DMS153 treated with DMSO at 0.1 percent for 48 hours (cell line): ENCODE data around the gene LAMB4.

Experiments
- DNase-seq: peaks from one replicate; lab custom pipeline; 2025; ENCODE audit not compliant: unreplicated experiment; lab: John Stamatoyannopoulos, UW

Gene LAMB4

DNA sequence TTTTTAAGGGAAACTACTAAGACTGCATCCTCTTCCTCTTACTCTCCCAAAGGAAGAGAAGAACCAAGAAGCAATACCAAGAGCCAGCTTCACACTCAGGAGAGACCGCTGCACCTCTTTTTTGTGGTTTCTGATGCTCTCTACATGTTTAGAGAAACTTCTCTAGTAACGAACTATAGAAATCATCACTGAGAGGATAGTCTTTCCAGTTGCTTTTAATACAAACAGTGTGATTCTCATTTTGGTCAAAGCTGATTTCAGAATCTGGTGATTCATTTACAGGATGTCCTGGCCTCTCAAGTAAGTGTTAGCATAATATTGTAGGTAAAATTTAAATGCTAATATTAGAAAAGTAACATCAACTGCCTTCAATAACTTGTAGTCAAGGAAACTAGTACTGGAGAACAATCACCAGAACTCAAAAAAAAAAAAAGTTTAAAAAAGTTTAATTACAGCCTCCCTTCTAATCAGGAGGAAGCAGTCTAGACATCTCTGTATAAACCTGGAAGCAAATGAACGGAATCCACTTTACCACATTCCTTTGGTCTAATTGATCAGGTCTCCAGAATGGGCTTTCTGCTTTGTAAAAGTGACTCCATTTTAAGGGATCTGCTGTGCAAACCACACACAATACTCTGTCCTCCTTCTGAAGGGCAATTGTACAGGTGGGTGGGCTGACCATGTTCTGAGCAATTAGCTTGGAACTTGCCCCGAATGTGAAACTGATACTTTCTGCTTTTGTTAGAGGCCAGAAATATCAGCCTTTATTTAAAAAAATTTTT lies 130.2 kb downstream of the LAMB4 start:
- no peak for DNase-seq

DNA sequence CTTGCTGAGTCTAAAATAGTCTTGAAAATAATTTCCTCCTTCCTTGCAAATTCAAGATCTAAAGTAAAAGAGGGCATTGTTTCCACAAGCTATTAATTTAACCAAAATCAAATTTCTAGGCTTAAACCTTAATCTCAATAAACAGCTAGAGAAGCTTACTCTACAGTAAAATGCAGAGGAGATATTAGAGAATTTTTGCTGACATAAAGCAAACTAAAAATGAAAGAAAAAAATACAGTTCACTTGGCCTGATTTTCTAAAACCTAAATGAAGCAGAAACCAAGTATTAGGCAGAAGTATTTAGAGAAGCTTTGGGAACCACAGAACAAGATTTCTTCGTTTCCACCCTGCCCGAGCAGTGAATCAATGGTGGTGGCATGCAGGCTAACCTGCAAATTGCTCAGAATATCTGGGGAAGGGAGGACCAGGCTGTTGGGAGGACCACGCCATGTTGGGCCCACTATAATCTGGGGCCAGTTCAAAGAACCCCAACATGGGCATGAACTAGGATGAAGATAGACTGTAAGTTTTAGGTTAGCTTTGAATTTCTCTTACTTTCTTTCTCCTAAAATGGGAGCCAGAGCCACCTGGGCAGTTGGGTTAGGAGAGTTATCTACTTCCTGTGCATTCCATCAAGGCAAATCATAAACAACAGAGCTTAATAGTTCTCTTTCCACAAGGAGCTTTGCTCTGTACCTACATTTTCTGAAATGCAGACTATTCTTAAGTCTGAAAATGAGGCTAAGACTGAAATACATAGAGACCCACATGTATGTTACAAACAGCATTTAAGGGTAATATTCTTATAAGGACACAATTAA lies 131.3 kb downstream of the LAMB4 start:
- DNase-seq, result no peak

DNA sequence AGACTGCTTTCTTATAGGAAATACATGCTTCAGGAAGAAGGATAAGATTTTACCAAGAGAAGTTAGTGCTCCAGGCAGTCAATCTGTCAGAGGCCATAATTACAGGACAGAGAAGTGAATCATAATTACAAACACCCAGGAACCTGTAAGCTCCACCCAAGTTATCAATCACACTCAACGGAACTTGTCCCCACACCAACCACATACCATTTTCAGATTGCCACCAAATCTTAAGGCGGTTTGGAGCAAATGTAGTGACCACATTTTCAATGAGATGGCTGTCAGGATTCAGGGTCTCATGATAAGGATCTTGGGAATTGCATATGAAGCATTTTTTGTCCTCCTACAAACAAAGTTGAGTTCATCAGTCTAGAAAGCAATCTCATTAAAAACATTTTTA lies 132.0 kb downstream of the LAMB4 start:
- no peak for DNase-seq

DNA sequence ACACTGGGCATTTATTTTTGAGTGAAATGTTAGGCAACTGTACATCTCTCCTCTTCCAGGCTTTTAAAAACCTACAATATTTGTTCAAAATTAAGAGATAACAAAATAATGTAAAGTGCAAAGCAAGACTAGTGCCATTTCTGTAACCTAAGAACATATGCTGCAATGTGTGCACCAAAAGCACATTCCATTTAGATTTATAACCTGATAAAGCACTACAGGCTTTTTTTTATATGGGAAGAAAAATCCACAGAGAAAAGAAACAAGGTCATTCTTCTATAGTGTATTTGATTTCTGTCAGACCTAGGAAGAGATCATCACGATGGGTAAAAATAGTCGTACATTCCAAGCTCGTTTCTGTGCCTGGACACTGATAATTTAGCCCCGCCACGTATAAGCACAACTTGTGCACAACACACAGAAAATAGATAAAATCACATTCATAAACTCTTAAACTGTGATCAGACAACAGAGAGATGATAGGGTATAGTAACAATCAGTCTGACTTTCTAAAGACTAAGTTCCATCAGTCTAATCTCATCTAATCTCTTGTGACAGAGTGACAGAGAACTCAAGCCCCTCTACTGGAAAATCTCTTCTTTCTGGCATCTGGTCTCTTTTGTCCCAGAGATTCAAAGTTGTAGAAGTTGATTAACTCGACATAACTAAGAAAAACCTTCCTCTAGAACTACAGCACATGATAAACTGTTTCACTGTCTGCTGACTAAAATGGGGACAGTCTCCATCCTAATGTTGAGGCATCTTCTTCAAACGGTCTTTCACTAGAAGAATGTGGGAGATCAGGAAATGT lies 133.9 kb downstream of the LAMB4 start:
- DNase-seq, result no peak

DNA sequence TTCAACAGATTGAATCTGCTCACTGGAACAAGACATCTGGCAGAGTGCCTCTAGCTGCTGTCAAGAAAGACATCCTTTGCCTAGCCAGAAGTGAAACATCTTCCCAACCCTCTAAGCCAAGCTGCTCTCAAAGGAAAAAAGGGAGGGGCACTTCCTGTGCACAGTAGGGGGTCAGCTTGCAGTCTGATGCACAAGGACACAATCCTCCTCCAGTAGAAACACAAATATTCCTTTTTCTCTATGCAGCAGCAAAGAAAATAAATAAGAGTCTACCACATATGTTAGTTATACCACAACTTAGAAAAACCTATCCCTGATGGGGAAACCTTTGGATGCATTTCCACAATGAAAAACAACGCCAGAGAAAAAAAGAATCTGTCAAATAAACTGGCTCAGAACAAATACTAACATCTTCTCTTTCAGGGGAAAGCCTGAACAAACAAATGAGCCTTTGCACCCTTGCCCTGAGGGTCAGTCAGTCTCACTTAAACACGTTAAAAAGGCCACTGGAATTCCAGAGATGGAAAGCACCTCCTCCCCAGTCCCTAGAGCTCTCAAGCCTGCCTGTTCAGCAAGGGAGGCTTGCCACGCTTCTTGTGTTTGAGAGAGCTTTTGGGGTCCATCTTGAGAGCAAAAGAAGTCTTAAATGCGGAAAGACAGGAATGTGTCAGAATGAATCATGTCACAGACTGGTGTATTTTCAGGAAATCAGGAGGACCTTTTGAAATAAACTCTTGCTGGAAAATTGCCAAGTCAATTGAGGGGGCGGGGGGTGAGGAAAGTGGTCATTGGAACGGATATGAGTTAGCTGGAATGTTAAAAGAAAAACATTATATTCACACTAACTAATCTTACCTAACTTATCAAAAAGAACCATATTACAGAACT lies 134.7 kb downstream of the LAMB4 start:
- DNase-seq, result no peak

DNA sequence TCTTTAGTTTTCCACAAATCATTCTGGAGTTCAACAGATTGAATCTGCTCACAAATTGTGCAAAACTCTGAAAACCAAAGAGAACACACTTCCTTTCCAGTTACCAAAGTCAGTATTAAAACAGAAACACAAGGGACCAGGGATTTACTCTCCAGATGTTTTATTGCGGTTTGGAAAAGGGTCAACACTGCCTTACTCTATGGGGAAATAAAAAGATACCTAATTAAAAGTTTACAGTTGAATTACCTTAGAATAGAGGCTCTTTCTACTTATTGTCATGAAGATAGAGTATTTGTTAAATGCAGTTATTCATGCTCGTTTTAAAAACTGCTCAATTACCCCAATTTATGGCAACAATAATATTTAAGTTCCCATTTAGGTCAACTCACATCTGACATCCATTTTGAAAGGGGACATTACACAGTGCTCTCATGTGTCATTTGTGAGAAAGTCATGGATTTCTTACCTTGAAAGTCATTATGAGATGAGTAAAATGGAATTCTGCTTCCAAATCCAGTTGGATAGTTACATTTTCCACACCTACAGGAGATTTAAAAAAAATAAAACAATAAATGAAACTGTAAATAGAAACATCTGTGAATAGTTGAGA lies 135.6 kb downstream of the LAMB4 start:
- DNase-seq, result no peak

DNA sequence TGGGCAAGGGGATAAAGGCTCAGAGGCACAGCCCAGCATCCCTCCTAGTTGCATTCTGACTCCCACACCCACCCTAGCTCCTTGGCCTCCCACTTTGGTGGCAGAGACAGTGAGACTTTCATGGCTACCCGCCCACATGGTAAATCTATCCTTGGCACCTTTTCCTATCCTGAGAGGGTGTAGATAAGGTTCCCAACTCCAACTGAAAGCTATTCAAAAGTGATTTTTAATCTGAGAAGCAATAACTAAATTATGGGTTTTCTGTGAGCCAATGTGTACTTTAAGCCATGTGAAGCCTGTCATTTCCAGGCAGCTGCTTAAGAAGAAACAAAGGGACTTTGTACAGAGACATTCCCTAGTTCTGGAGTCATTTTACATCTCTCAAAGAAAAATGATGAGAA lies 136.3 kb downstream of the LAMB4 start:
- DNase-seq, result no peak

DNA sequence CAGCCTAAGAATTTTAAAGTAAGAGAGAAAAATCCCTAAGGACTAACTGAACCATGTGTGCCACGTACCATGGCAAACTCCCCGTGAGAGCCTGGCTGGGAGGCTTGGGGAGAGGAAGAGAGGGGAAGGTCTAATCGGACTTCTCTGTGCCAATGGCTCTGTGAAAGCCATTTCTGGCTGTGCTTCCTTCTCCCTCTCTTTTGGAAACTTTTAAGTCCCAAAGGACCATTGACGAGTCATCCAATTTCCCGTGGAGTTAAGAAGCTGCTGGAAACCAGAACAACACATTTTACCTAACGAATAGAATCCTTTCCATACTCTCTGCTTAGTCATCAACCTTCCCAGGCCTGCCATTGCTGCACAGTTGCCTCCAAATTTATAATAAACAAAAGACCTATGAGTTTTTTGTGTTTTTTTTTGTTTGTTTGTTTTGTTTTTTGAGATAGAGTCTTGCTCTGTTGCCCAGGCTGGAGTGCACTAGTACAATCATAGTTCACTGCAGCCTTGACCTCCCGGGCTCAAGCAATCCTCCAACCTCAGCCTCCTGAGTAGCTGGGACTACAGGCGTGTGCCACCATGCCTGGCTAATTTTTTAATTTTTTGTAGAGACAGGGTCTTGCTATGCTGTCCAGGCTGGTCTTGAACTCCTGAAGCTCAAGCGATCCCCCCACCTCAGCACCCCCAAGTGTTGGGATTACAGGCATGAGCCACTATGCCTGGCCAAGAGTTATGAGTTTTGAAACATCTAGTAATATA lies 140.4 kb downstream of the LAMB4 start:
- no peak for DNase-seq

DNA sequence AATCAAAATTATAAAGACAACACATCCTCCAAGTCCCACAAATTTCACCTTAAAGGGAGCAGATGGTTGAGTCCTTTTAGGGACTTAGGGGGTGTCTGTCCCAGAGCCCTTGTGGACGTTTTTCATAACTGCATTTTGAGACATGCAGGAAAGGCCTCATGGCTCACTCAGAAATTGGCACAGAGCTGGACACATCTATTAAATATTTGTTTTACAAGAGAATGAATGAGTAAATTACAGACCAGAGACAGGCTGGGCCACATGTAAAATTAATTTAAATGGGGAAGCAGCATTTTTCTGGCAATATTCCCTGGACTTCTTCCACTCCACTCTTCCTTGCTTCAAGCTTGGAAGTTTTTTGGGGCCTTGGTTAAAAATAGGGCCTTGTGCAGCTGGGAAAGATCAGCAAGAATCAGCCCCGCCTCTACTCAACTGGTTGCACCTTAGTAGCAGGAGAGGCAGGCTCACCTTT lies 147.2 kb downstream of the LAMB4 start:
- peak; percentile 6 for DNase-seq

DNA sequence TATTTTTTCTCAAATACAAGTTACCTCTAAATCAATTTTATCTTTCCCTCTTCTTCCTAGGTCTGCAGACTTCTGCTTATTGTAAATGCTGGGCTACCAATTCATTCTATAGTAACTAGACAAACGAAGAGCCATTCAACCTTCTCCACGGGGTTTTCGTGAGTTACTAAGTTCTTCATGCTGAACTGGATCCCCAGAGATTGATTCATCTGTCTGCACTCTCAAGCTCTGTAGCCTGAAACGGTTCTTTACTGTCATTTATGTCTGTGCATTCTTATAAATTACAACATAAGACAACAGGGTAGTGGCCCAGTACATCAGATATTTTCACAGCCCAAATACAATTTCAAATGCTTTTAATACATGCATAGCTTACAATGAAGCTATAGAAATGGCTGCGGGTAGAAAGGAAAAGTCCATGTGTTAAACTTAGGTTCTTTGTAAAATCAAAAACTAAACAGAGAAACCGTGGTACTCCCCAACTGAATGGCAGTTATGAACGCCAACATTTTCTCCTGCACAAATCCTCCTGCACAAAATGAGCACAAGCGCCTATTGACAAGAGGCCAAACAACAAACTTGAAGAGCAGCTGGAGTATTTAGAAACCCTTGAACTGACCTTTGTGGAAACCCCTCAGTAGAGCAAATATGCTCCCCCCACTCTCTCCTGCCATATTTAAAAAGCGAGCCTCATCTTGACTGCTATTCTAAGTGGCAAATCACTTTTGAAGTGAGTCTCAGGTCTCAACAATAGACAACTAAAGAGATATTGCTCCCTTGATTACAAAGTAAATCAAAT lies 147.9 kb downstream of the LAMB4 start:
- DNase-seq, result no peak

DNA sequence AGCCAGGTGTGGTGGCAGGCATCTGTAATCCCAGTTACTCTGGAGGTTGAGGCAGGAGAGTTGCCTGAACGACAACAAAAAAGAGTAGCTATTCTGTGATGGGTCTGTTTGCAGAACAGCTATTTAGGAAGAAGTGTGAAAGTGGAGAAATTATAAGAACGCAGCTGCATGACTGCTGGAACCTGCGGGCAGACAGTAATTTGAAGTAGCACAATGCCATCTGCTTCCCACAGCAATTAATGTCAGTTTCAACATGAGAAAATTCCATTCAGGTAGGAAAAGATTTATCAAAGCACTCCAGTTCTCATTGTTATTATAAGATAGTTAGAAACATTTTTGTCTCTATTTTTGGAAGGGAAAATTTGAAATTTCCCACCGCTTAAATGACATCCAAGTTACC lies 148.7 kb downstream of the LAMB4 start:
- DNase-seq, result no peak

DNA sequence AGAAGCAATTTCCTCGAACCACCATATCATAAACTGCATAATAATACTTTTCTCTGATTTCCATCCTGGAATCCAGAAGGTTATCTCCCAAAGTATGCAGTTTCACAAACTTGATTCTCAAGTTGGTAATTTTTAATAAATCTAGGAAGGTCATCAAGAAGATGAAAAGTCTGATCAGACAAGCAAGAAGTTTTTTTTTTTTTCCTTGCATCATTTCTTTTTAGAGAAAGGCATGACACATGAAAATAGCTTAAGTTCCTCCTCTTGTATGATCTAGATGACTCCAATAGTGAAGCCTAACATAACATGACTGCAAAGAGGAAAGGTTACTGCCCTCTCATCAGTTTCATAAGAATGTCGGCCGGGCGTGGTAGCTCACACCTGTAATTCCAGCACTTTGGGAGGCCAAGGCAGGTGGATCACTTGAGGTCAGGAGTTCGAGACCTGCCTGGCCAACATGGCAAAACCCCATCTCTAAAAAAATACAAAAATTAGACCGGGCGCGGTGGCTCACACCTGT lies 149.4 kb downstream of the LAMB4 start:
- DNase-seq, result no peak

DNA sequence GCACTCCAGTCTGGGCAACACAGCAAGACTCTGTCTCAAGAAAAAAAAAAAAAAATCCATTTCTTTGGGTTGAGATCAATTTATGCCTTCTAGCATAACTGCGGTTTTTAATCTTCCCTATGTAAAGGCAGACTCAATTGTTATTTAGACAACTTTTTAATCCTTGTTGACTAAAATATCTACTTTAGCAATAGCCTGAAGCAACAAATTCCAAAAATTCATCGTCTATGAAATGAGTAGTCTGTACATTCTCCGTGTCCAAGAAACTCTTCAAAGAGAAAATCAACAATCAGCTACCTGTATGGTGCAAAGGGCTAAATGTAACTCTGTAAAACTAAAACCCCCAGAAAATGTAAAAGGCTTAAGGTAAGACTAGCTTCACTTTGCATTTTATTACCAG lies 150.0 kb downstream of the LAMB4 start:
- DNase-seq, result no peak

DNA sequence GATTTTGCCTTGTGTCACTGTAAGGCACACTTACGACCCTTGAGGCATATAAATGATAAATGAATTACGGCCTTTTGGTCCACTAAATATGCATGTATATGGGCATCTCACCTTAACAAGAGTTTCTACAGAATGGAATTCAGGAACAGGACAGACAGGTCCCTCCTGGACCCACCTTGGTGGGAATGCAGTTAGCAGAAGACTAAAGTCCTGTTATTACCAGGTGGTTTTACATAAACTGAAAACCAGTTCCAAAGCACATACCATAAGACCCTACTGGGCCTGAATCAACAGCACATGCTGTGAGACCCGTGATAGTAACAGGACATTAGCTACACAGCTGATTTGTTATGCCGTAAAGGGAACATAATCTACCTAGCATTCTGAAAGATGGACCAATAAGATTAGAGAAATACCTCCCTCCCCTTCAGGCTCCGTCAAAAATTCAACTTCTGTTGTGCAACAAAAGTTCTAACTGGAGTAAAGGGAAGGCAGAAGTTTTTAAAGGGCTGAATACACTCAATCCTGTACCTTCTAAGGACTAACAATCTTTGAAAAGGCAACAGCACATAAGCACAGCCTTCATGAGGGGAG lies 151.2 kb downstream of the LAMB4 start:
- DNase-seq, result no peak

DNA sequence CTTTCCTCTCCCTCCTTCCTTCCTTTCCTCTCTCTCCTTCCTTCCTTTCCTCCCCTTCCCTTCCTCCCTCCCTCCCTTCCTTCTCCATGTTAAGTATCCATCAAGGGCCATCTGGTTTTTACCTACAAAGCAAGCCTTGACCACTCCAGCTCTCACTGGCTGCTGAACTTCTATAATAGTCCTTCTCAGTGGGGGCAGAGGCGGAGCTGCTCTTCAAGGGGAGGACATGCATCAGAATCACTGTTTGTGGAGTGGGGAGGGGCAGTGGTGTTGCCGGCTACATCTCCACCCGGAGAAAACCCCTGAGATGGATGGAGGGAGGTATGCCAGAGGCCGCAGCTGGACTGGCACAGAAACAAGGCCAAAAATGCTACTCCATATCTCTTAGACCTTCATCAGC lies 153.1 kb downstream of the LAMB4 start:
- no peak for DNase-seq

DNA sequence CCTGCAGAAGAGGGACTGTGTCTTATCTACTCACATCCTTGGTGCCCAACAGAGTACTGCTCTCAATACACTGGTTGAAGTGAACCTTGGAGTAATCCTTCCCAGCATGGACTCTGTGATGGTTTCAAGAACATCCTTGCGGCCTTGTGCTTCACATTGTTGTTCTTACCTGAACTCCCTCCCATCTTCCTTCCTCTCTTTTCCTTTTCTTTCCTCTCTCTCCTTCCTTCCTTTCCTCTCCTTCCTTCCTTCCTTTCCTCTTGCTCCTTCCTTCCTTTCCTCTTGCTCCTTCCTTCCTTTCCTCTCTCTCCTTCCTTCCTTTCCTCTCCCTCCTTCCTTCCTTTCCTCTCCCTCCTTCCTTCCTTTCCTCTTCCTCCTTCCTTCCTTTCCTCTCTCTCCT lies 153.5 kb downstream of the LAMB4 start:
- no peak for DNase-seq

DNA sequence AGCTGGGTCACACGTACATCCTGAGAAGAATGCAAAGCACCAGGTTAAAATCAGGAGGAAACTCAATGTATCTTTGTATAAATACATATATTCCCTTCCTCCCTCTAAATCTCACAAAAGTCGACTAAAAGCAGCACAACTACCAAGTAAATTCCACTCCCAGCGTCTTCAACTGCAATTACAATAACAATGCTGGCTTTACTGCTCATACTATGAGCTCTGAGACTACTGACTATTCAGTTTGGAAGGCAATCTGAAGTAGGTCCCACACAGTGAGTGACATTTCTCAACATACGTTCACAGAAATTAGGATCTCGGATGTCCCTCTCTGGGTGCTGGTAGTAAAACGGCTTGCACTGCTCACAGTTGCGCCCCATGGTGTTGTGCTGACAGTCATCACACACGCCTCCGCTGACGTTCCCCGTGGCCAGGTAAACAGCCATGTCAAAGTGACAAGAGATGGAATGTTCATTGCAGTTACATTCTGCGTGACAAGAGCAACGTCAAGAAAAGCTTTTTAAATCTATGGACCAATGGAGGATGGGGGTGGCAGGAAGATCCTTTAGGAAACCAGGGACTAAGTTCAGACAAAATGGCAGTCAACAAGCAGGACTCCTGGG lies 154.7 kb downstream of the LAMB4 start:
- no peak for DNase-seq

DNA sequence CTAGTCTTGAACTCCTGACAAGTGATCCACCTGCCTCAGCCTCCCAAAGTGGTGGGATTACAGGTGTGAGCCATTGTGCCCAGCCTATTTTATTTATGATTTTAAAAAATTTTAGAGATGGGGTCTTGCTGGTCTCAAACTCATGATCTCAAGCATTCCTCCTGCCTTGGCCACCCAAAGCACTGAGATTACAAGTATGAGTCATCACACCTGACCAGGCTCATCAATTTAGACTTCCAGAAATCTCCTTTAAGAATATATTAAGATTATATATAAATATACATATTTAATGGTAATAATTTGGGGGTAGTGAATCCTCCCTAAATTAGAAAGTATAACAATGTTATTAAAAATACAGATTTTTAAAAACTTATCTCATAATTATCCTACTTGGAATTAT lies 156.3 kb downstream of the LAMB4 start:
- no peak for DNase-seq
